SK-N-SH (cell line): ENCODE results near the gene RCAN2.

Source experiments
- JUND ChIP-seq: IDR thresholded peaks from 2 replicates; pipeline ENCODE4 v1.4.0; 2012
- MXI1 ChIP-seq: IDR thresholded peaks from 2 replicates; pipeline ENCODE4 v1.6.1; 2012; ENCODE audit warnings: mild to moderate bottlenecking, low read depth, low read length, improper control_type of control experiment
- NFIC ChIP-seq: IDR thresholded peaks from 2 replicates; pipeline ENCODE4 v1.4.0; 2012; ENCODE audit warnings: borderline replicate concordance
- RFX5 ChIP-seq: IDR thresholded peaks from 2 replicates; pipeline ENCODE4 v1.6.1; 2012; ENCODE audit warnings: mild to moderate bottlenecking, improper control_type of control experiment, low read length
- TEAD4 ChIP-seq: IDR thresholded peaks from 2 replicates; pipeline ENCODE4 v1.4.0; 2012; ENCODE audit warnings: mild to moderate bottlenecking, borderline replicate concordance; ENCODE audit not compliant: insufficient read depth

DNA sequence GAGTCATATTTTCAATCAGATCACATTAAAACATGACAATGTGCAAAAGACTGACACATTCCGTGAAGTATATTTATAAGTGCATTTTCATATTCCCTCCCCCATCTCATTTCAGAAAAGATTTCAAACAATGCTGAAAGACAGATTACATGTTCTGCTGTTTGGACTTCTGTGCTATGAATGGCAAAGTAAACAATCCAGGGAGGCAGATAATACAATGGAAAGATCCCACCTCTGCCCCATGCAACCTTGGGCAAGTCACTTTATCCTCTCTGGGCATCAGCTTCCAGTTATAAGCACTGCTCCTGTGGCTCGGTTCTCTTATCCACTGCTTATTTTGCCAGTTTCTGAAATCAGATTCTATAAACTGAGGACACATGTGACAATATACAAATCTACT lies 110.2 kb downstream of the RCAN2 start:
- TF ChIP-seq MXI1 (no peak), RFX5 (no peak), TEAD4 (no peak), NFIC (no peak), JUND (no peak)
